ENCODE results near the gene ISG15.
A peak's percentile ranks its signal among the peaks of the same experiment; 100 is the strongest.

ISG15 gene

GRCh38 chr1:998995-999724, 14.1 kb upstream of the ISG15 start:
- Histone ChIP-seq H3K27me3 (ENCODE audit: control insufficient read depth in 1 of 2, insufficient read depth in 2 of 2, low read length in 2 of 2) (peaks cover 0 to 21% of the 10 kb centered on the region in 2 donors), H3K9ac (ENCODE audit: low read length) (no peak overlapping the region), H3K9me3 (ENCODE audit: low read length) (no peaks in the 10 kb centered on the region), H3K4me3 (ENCODE audit: low read depth in 1 of 2, low read length in 2 of 2) (peak overlapping the region; percentile 53 to 64), H3K27ac (ENCODE audit: low read depth, low read length) (peak overlapping the region; percentile 96), H3K4me1 (ENCODE audit: insufficient read depth, low read length) (no peaks in the 10 kb centered on the region), H3K36me3 (ENCODE audit: insufficient read depth, low read length) (no peaks in the 10 kb centered on the region)

GRCh38 chr1:999725-1000356, 13.5 kb upstream of the ISG15 start, which contains the start of gene HES4:
Gene HES4 (minus strand): TSS chr1:1000097. CDS start chr1:999973, 124 bp downstream.
- peak within 1 kb of the TSS; percentile 53 for H3K9ac ChIP-seq (ENCODE audit: low read length)
- H3K9me3 ChIP-seq (ENCODE audit: low read length), result no peaks in the 10 kb centered on the region
- H3K4me1 ChIP-seq (ENCODE audit: insufficient read depth, low read length), result peaks cover 2% of the 10 kb centered on the region
- H3K27me3 ChIP-seq (ENCODE audit: control insufficient read depth in 1 of 2, insufficient read depth in 2 of 2, low read length in 2 of 2), result peaks cover 0 to 21% of the 10 kb centered on the region in 2 donors
- H3K36me3 ChIP-seq (ENCODE audit: insufficient read depth, low read length), result no peaks in the 10 kb centered on the region
- peak within 1 kb of the TSS; percentile 96 for H3K27ac ChIP-seq (ENCODE audit: low read depth, low read length)
- peak within 1 kb of the TSS; percentile 53 to 65 for H3K4me3 ChIP-seq (ENCODE audit: low read depth in 1 of 2, low read length in 2 of 2)

- Histone ChIP-seq H3K4me1 (ENCODE audit: insufficient read depth, low read length) (peaks cover 9% of the 10 kb centered on the region), H3K9me3 (ENCODE audit: low read length) (no peaks in the 10 kb centered on the region), H3K9ac (ENCODE audit: low read length) (peak overlapping the region; percentile 53), H3K27ac (ENCODE audit: low read depth, low read length) (peak overlapping the region; percentile 96), H3K36me3 (ENCODE audit: insufficient read depth, low read length) (no peaks in the 10 kb centered on the region), H3K27me3 (ENCODE audit: control insufficient read depth in 1 of 2, insufficient read depth in 2 of 2, low read length in 2 of 2) (peaks cover 0 to 27% of the 10 kb centered on the region in 2 donors), H3K4me3 (ENCODE audit: low read depth in 1 of 2, low read length in 2 of 2) (peak overlapping the region; percentile 53 to 65)
Observed at GRCh38 chr1:1000357-1001056, 12.8 kb upstream of the ISG15 start.

DNA sequence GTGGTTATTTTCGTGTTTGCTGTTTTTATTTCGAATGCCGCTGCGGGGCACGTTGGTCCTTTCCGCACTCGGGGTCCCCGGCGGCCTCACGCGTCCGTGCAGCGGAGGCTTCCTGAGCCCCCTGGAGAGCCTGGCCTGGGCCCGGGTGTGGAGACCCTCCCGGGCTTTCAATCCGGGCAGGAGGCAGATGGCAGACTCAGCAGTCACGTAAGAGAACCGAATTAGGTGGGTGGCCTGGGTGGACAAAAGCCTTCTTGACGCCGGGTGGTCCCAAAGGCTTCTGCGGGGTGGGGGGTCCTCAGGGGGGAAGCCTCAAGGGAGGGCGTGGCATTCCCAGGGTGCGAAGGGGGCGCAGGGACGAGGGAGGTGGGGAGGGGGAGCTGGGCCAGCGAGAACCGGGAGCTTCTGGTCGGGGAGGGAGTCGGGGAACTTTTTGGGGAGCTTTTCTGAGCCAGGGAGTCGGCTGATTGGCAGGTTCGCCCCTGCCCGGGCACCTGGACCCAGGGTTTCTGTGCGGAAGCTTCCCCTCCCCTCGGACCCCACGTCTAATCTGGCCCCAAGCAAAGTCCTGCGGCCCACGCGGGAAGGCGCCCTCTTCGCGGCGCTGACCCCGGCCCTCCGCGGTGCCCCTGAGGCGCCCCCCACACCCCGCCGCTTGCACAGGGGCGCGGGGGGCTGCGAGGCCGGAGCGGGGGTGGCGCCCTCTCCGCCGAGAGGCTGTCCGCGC, 12.1 kb upstream of the ISG15 start:
- Histone ChIP-seq H3K27ac (ENCODE audit: low read depth, low read length) (peak overlapping the region; percentile 96), H3K27me3 (ENCODE audit: control insufficient read depth in 1 of 2, insufficient read depth in 2 of 2, low read length in 2 of 2) (peaks cover 0 to 30% of the 10 kb centered on the region in 2 donors), H3K36me3 (ENCODE audit: insufficient read depth, low read length) (no peaks in the 10 kb centered on the region), H3K4me3 (ENCODE audit: low read depth in 1 of 2, low read length in 2 of 2) (peak overlapping the region; percentile 53 to 65), H3K4me1 (ENCODE audit: insufficient read depth, low read length) (peaks cover 11% of the 10 kb centered on the region), H3K9me3 (ENCODE audit: low read length) (no peaks in the 10 kb centered on the region), H3K9ac (ENCODE audit: low read length) (peak overlapping the region; percentile 53)

- Histone ChIP-seq H3K36me3 (ENCODE audit: insufficient read depth, low read length) (no peaks in the 10 kb centered on the region), H3K4me3 (ENCODE audit: low read depth in 1 of 2, low read length in 2 of 2) (no peak overlapping the region), H3K4me1 (ENCODE audit: insufficient read depth, low read length) (peaks cover 11% of the 10 kb centered on the region), H3K27ac (ENCODE audit: low read depth, low read length) (no peak overlapping the region), H3K9ac (ENCODE audit: low read length) (no peak overlapping the region), H3K9me3 (ENCODE audit: low read length) (no peaks in the 10 kb centered on the region), H3K27me3 (ENCODE audit: control insufficient read depth in 1 of 2, insufficient read depth in 2 of 2, low read length in 2 of 2) (peaks cover 0 to 20% of the 10 kb centered on the region in 2 donors)
Observed at GRCh38 chr1:1003618-1004419, 9.5 kb upstream of the ISG15 start.

GRCh38 chr1:1004420-1004779, 8.9 kb upstream of the ISG15 start:
- Histone ChIP-seq H3K4me3 (ENCODE audit: low read depth in 1 of 2, low read length in 2 of 2) (no peak overlapping the region), H3K9me3 (ENCODE audit: low read length) (no peaks in the 10 kb centered on the region), H3K9ac (ENCODE audit: low read length) (no peak overlapping the region), H3K4me1 (ENCODE audit: insufficient read depth, low read length) (peaks cover 11% of the 10 kb centered on the region), H3K27ac (ENCODE audit: low read depth, low read length) (no peak overlapping the region), H3K27me3 (ENCODE audit: control insufficient read depth in 1 of 2, insufficient read depth in 2 of 2, low read length in 2 of 2) (peaks cover 0 to 20% of the 10 kb centered on the region in 2 donors), H3K36me3 (ENCODE audit: insufficient read depth, low read length) (no peaks in the 10 kb centered on the region)

DNA sequence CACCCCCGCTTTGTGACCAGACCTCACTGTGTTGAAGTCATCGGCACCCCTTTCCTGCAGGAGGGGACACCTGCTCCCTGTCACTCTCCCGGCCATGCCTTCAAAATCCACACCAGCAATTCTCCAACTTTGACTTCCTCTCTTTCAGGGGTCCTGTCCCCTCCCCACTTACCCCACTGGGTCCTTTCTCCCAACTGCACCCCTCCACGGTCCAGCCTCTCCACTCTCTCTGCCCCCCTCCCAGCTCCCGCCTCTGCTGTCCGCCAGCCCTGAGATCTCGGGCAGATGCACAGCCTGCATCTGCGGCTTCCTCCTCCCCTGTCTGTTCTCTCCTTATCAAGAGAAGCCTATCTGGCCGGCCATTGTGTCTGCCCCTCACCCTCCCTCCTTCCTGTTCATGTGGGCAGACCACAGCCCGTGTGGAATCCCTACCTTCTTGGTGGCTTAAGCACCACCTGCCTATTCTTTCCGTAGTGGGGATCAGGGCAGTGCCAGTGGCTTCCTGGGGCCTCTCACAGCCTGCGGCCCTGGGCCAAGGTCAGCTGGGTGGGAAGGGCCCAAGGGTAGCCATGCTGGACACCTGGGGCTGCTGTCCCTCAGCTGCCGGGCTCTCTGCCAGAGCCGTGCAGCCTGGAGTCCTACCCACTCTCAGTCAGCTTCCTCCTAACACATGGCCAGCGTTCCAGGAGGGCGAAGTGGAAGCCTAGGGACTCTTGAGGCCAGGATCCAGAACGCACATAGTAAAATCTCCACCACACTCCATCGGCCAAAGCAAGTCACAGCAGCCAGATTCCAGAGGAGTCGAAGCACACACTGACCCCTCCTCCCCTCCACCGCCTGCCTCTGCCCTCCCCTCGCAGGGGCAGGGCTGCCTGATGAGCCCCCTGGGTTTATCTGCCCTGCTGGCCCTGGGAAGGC, 8.3 kb upstream of the ISG15 start:
- H3K9ac ChIP-seq (ENCODE audit: low read length), result no peak overlapping the region
- peak overlapping the region; percentile 44 for H3K27ac ChIP-seq (ENCODE audit: low read depth, low read length)
- peaks cover 11% of the 10 kb centered on the region for H3K4me1 ChIP-seq (ENCODE audit: insufficient read depth, low read length)
- no peaks in the 10 kb centered on the region for H3K36me3 ChIP-seq (ENCODE audit: insufficient read depth, low read length)
- no peak overlapping the region for H3K4me3 ChIP-seq (ENCODE audit: low read depth in 1 of 2, low read length in 2 of 2)
- H3K9me3 ChIP-seq (ENCODE audit: low read length), result no peaks in the 10 kb centered on the region
- peaks cover 0 to 20% of the 10 kb centered on the region in 2 donors for H3K27me3 ChIP-seq (ENCODE audit: control insufficient read depth in 1 of 2, insufficient read depth in 2 of 2, low read length in 2 of 2)

- Histone ChIP-seq H3K36me3 (ENCODE audit: insufficient read depth, low read length) (no peaks in the 10 kb centered on the region), H3K4me3 (ENCODE audit: low read depth in 1 of 2, low read length in 2 of 2) (no peak overlapping the region), H3K9ac (ENCODE audit: low read length) (no peak overlapping the region), H3K27me3 (ENCODE audit: control insufficient read depth in 1 of 2, insufficient read depth in 2 of 2, low read length in 2 of 2) (peaks cover 0 to 20% of the 10 kb centered on the region in 2 donors), H3K9me3 (ENCODE audit: low read length) (no peaks in the 10 kb centered on the region), H3K4me1 (ENCODE audit: insufficient read depth, low read length) (peaks cover 11% of the 10 kb centered on the region), H3K27ac (ENCODE audit: low read depth, low read length) (no peak overlapping the region)
Observed at GRCh38 chr1:1005774-1006304, 7.5 kb upstream of the ISG15 start.

DNA sequence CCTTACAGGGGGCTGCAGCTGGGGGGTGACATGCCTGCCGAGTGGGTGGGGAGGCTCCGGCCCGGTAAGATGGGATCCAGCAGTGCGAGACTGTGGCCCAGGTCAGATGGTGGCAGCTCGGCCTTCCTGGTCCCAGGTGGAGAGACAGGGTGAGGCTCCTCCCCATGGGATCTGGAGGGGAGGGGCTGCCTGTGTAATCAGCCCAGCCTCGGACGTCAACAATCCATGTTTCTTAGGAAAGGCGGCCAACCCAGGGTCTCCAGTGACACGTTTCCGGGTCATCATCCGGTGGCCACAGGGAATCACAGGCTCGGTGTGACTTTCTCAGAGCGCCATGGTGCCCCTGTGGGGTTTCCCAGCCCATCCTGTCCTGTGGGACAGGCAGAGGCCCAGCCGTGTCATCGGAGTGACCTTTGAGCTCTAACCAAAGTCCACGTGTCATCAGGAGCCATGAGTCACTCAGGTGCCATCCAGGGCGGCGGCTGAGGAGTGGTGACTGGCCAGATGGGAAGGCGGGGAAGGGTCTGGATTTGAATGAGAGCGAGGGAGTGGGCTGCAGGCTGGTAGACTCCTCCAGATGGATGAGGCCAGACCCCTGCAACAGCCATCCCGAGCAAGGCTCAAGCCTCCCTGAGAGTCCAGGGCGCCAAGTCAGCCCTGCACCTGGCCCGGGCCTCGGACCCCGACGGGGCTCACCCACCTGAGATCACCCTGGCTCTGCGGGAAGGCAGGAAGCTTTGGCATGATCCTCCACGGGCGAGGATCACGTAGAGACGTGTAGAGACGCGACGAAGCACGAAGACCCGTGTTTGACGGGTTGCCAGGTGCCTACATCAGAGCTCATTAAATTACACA, 6.8 kb upstream of the ISG15 start:
- no peaks in the 10 kb centered on the region for H3K36me3 ChIP-seq (ENCODE audit: insufficient read depth, low read length)
- H3K4me1 ChIP-seq (ENCODE audit: insufficient read depth, low read length), result peaks cover 11% of the 10 kb centered on the region
- H3K27me3 ChIP-seq (ENCODE audit: control insufficient read depth in 1 of 2, insufficient read depth in 2 of 2, low read length in 2 of 2), result peaks cover 0 to 13% of the 10 kb centered on the region in 2 donors
- H3K4me3 ChIP-seq (ENCODE audit: low read depth in 1 of 2, low read length in 2 of 2), result no peak overlapping the region
- no peaks in the 10 kb centered on the region for H3K9me3 ChIP-seq (ENCODE audit: low read length)
- no peak overlapping the region for H3K9ac ChIP-seq (ENCODE audit: low read length)
- H3K27ac ChIP-seq (ENCODE audit: low read depth, low read length), result no peak overlapping the region

Data from muscle layer of colon (tissue), 2 donors.